ENCODE results near the gene APBA2. TPM values are rescaled to one million over a fixed set of nuclear protein-coding genes. Genes with fewer than 3 reads are reported as not detected.

Gene APBA2
- total and polyA plus RNA-seq, 2 of the 13 experiments (the other 11 are each of a cell fraction or from before 2014, with no cell fraction given) = 0.62 to 2.3 TPM

DNA sequence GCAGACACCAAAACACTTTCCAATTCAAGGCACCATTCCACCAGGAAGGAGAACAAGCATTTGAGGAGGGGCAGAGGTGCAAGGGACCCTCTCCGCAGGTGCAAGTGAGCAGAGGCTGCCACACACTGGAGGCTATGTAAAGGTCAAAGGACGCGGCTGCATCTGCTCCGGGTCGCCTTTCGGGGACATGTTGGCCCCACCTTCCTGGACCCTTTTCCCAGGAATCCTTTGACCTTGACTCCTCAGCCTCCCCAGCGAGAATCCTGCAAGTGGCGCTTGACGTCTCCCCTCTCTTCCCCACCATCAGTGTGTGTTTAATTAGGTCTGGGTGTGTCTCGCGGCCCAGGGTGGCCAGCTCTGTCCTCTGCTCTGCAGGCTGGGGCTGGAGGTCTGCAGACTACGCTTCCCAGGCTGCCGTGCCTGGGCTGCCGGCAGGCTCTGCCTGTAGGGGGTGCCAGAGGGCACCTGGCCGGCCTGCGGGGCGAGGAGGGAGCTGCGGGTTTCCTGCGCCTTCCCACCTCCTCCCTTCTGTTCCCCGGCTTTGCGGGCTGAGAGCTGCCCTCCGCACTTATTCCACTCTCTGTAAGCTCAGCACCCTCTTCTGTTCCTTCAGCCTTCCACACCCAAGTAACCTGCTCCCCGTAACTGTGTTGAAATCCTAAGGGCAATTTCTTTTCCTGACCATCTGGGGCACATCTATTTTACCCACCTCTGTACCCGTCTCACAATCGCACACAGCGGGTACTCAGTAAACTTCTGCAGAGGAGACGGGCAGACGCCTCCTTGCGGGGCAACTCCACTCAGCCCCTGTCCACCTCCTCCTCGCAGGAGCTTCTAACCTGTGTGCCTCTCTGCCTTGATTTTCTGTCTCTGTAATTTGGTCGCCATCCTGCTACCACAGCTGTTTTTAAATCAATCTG, 254.0 kb downstream of the APBA2 start (continued):
- TF ChIP-seq ZNF3 (CRISPR knock-in tag; IDR thresholded peaks at IDR 0.05) = no peak
- no peak for TF ChIP-seq CBX5 (CRISPR knock-in tag; IDR thresholded peaks at IDR 0.05; ENCODE audit: borderline replicate concordance)
- no peak for TF ChIP-seq SOX13 (IDR thresholded peaks at IDR 0.05)
- no peak for TF ChIP-seq SOX13 (CRISPR knock-in tag; conservative IDR thresholded peaks at IDR 0.05 in 1 of 2, IDR thresholded peaks at IDR 0.05 in 1 of 2)
- TF ChIP-seq, protein P1, sequence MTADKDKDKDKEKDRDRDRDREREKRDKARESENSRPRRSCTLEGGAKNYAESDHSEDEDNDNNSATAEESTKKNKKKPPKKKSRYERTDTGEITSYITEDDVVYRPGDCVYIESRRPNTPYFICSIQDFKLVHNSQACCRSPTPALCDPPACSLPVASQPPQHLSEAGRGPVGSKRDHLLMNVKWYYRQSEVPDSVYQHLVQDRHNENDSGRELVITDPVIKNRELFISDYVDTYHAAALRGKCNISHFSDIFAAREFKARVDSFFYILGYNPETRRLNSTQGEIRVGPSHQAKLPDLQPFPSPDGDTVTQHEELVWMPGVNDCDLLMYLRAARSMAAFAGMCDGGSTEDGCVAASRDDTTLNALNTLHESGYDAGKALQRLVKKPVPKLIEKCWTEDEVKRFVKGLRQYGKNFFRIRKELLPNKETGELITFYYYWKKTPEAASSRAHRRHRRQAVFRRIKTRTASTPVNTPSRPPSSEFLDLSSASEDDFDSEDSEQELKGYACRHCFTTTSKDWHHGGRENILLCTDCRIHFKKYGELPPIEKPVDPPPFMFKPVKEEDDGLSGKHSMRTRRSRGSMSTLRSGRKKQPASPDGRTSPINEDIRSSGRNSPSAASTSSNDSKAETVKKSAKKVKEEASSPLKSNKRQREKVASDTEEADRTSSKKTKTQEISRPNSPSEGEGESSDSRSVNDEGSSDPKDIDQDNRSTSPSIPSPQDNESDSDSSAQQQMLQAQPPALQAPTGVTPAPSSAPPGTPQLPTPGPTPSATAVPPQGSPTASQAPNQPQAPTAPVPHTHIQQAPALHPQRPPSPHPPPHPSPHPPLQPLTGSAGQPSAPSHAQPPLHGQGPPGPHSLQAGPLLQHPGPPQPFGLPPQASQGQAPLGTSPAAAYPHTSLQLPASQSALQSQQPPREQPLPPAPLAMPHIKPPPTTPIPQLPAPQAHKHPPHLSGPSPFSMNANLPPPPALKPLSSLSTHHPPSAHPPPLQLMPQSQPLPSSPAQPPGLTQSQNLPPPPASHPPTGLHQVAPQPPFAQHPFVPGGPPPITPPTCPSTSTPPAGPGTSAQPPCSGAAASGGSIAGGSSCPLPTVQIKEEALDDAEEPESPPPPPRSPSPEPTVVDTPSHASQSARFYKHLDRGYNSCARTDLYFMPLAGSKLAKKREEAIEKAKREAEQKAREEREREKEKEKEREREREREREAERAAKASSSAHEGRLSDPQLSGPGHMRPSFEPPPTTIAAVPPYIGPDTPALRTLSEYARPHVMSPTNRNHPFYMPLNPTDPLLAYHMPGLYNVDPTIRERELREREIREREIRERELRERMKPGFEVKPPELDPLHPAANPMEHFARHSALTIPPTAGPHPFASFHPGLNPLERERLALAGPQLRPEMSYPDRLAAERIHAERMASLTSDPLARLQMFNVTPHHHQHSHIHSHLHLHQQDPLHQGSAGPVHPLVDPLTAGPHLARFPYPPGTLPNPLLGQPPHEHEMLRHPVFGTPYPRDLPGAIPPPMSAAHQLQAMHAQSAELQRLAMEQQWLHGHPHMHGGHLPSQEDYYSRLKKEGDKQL (CRISPR knock-in tag; IDR thresholded peaks at IDR 0.05; ENCODE audit: low read depth) = no peak
- TF ChIP-seq JUN (CRISPR knock-in tag; IDR thresholded peaks at IDR 0.05) = no peak
- TF ChIP-seq ZNF557 (CRISPR knock-in tag; IDR thresholded peaks at IDR 0.05) = no peak
- no peak for TF ChIP-seq MZF1 (CRISPR knock-in tag; IDR thresholded peaks at IDR 0.05; ENCODE audit: borderline replicate concordance)
- TF ChIP-seq, protein P2, sequence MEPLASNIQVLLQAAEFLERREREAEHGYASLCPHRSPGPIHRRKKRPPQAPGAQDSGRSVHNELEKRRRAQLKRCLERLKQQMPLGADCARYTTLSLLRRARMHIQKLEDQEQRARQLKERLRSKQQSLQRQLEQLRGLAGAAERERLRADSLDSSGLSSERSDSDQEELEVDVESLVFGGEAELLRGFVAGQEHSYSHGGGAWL (CRISPR knock-in tag; IDR thresholded peaks at IDR 0.05) = no peak
- TF ChIP-seq, protein P3, sequence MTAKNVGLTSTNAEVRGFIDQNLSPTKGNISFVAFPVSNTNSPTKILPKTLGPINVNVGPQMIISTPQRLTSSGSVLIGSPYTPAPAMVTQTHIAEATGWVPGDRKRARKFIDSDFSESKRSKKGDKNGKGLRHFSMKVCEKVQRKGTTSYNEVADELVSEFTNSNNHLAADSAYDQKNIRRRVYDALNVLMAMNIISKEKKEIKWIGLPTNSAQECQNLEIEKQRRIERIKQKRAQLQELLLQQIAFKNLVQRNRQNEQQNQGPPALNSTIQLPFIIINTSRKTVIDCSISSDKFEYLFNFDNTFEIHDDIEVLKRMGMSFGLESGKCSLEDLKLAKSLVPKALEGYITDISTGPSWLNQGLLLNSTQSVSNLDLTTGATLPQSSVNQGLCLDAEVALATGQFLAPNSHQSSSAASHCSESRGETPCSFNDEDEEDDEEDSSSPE (CRISPR knock-in tag; IDR thresholded peaks at IDR 0.05) = no peak

Data from HepG2 (cell line).